Pulmonary artery endothelial cell (primary cell): Measurements from ENCODE around the gene ITGBL1. TPM values are rescaled to one million over a fixed set of nuclear protein-coding genes. Genes with fewer than 3 reads are reported as not detected.

Experiments used
- DNase-seq: peaks from one replicate; pipeline ENCODE4 v3.0.0-alpha.2; 2011; ENCODE audit warnings: low read depth, low spot score
- total RNA-seq: library from RNA; depleted of rRNA; stranded (reverse); fragments of >200 nt; gene quantifications from 2 replicates; pipeline ENCODE4 v1.2.3, GENCODE V29; 2014

The ITGBL1 gene
- total RNA-seq, 1 donor from 2014 or later = 44.3 TPM

- no peak for DNase-seq
These were observed 1.7 kb upstream of the ITGBL1 start for GRCh38 chr13:101450749-101451130.

- no peak for DNase-seq
These were observed 834 bp upstream of the ITGBL1 start for GRCh38 chr13:101451641-101452040.

GRCh38 chr13:101453784-101454201 is 1.3 kb downstream of the ITGBL1 start:
- DNase-seq = no peak

GRCh38 chr13:101454767-101455166 is 2.3 kb downstream of the ITGBL1 start:
- DNase-seq = no peak

GRCh38 chr13:101455863-101456262 is 3.4 kb downstream of the ITGBL1 start:
- DNase-seq = peak; percentile 69

- no peak for DNase-seq
These were observed 4.7 kb downstream of the ITGBL1 start for GRCh38 chr13:101457176-101457575.

GRCh38 chr13:101465877-101466276 is 13.4 kb downstream of the ITGBL1 start:
- no peak for DNase-seq

GRCh38 chr13:101467415-101467814 is 14.9 kb downstream of the ITGBL1 start:
- no peak for DNase-seq

- no peak for DNase-seq
These were observed 21.0 kb downstream of the ITGBL1 start for GRCh38 chr13:101473458-101473857.

GRCh38 chr13:101474419-101474957 is 22.0 kb downstream of the ITGBL1 start:
- no peak for DNase-seq

GRCh38 chr13:101475536-101475935 is 23.1 kb downstream of the ITGBL1 start:
- DNase-seq = no peak

- no peak for DNase-seq
These were observed 28.9 kb downstream of the ITGBL1 start for GRCh38 chr13:101481421-101481820.

- peak; percentile 24 for DNase-seq
These were observed 34.4 kb downstream of the ITGBL1 start for GRCh38 chr13:101486708-101487437.

GRCh38 chr13:101487438-101487830 is 35.0 kb downstream of the ITGBL1 start:
- no peak for DNase-seq

- no peak for DNase-seq
These were observed 36.3 kb downstream of the ITGBL1 start for GRCh38 chr13:101488734-101489133.

- peak; percentile 79 for DNase-seq
These were observed 37.3 kb downstream of the ITGBL1 start for GRCh38 chr13:101489643-101490405.

- no peak for DNase-seq
These were observed 38.0 kb downstream of the ITGBL1 start for GRCh38 chr13:101490406-101491015.

GRCh38 chr13:101492251-101492910 is 39.9 kb downstream of the ITGBL1 start:
- DNase-seq = no peak

- no peak for DNase-seq
These were observed 41.1 kb downstream of the ITGBL1 start for GRCh38 chr13:101493541-101493940.

- DNase-seq = no peak
These were observed 46.9 kb downstream of the ITGBL1 start for GRCh38 chr13:101499406-101499805.

GRCh38 chr13:101502618-101503017 is 50.1 kb downstream of the ITGBL1 start:
- DNase-seq = no peak

- DNase-seq = no peak
These were observed 58.7 kb downstream of the ITGBL1 start for GRCh38 chr13:101511161-101511560.
